VCaP (cell line): Measurements from ENCODE around the gene RAB15.

Experiments used
- H3K27ac ChIP-seq: fragments of 450-650 bp; 2 replicates; pipeline ENCODE4 v1.5.1; 2017
- TF ChIP-seq, protein P1 (sequence below): fragments of 450-650 bp; conservative IDR thresholded peaks from 2 replicates; pipeline ENCODE4 v1.5.1; 2017; ENCODE audit warnings: mild to moderate bottlenecking, moderate library complexity

The RAB15 gene

DNA sequence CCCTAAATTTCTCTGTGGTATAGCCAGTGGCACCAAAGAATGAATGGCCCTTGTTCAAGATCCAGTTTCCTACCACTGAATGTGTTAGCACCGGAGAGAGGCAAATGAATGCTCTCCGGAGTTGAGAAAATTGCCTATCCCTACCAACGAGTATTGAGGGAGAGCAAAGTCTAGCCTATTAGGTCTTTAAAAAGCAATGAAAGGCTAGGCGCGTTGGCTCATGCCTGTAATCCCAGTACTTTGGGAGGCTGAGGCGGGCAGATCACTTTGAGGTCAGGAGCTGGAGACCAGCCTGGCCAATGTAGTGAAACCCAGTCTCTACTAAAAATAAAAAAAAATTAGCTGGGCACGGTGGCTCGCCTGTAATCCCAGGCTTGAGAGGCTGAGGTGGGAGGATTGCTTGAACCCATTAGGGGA, 898 bp upstream of the RAB15 start:
- H3K27ac ChIP-seq: no peak overlapping the region

DNA sequence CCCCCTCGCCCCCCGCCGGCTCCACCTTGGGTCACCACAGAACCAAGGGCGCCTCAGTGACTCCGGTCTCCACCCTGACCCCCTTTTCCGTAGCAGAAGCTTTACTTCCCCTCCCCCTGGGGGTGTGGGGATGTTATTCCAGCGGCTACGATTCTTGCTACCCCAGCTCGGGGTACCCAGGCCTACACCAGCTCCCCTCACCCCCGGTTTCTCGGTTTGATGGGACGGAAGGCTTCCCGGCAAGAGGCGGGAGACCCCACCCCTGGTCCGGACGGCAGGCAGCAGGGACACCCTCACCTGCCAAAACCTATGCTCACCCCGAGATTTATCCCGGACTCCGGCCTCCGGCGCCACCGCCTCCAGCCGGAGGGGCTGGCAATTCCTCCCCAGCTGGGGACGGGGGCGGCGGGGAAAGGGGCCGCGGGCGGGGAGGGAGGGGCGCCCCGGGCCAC, 619 bp downstream of the RAB15 start:
- TF ChIP-seq, protein P1, sequence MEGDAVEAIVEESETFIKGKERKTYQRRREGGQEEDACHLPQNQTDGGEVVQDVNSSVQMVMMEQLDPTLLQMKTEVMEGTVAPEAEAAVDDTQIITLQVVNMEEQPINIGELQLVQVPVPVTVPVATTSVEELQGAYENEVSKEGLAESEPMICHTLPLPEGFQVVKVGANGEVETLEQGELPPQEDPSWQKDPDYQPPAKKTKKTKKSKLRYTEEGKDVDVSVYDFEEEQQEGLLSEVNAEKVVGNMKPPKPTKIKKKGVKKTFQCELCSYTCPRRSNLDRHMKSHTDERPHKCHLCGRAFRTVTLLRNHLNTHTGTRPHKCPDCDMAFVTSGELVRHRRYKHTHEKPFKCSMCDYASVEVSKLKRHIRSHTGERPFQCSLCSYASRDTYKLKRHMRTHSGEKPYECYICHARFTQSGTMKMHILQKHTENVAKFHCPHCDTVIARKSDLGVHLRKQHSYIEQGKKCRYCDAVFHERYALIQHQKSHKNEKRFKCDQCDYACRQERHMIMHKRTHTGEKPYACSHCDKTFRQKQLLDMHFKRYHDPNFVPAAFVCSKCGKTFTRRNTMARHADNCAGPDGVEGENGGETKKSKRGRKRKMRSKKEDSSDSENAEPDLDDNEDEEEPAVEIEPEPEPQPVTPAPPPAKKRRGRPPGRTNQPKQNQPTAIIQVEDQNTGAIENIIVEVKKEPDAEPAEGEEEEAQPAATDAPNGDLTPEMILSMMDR: no peak
- peak overlapping the region; percentile 70; the same call in 1 of the 2 replicates for H3K27ac ChIP-seq

More for the DNA sequence above, 898 bp upstream of the RAB15 start:
- TF ChIP-seq, protein P1: no peak

DNA sequence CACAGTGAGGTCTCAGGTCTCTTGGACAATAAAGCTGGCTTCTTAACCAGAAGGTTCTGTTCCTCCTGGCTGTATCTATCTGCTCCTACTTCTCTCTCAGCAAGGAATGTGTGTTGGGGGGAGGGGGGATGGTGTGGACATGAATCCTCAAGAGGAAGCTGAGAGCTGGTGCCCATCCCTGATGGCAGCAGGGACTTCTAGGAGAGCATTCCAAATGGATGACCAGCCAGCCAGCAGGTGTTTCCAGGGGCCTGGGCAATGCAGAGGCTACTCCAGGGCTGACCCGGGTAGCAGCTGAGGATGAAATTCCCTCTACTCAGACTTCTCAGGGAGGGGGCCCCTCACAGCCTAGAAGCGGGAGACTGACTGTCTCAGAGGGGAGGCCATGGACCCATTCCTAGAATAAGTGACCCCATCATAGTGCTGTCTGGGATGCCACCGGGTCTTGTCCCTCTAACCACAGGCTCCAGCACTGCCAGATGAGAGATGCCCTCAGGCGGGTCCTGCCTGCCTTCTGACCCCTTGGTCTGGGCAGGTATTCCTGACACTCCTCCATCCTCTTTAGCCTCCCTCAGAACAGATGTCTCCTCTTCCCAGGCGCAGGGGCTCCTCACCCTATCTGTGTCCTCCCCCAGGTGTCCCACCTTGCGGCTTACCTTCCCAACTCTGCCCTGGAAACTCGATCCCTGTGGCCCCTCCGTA, 1.2 kb downstream of the RAB15 start:
- no peak overlapping the region; the same call in 1 of the 2 replicates for H3K27ac ChIP-seq
- TF ChIP-seq, protein P1: no peak

DNA sequence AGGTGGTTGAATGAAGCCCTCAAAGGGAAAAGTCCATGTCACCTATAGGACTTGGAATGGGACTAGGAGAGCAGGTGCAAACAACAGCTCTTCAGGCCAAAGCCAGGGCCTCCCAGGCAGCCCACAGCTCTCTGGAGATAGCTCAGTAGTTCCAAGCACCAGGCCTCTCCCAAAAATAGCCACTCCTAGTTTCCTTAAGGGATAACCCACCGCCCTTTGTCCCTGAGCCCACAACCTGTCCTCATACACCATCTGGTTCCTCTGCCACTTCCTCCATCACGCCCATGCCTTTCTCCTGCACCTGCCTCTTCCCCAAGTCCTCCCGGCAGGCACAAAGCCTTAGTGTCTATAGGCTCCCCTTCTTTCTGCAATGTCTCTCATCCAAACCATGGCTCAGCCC, 2.1 kb downstream of the RAB15 start:
- TF ChIP-seq, protein P1: no peak
- no peak overlapping the region for H3K27ac ChIP-seq

DNA sequence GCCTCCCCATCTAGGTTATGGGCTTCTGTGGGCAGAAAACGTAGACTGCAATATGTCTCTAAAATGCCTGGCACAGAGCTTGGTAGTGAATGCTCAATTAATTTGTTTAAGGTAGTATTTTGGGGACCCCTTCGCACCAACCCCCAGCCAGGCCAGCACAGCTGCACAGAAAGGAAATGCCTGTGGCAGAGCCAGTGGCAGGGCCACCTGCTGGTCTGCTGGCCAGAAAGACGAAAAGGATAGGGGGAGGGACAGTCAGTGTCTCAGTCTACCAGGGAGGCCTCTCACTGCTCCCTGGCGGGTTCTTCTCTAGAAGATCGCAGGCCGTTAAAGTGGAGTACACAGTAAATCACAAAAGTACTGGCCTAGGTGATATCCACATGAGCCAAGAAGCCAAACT, 3.5 kb downstream of the RAB15 start:
- no peak overlapping the region for H3K27ac ChIP-seq
- TF ChIP-seq, protein P1: no peak

DNA sequence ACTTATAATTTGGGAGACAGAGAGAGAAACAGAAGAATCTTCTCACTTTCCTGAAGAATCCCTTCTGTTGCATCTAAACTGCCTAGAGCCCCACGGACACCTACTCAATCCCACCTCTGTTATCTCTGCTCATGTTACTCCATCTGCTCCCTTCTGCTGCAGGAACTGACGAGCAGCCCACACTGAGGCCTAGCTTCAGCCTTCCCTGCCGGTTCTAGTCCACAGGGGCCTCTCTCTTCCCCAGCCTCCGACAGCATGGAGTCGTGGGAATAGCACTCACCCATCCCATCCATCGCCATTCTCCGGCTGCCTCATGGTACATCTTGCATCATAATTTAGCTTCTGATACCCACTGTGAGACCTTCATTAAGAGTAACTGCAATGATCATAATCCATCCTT, 4.0 kb downstream of the RAB15 start:
- no peak overlapping the region for H3K27ac ChIP-seq
- TF ChIP-seq, protein P1: no peak

DNA sequence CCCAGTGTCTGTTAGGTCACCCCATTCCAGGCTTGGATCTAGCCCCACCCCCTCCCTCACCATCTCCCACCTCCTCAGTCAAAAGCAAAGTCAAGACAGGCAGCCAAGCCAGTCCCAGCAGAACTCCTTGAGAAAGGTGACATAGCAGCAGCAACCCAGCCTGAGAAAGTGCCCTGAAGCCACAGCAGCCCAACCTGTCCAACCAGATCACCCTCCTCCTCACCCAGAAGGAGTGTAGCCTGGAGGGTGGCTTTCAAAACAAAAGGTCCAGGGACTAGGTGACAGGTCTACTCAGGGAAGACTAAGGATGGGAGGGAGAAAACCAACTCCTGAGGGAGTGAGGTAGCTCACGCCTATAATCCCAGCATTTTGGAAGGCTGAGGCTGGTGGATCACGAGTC, 5.2 kb downstream of the RAB15 start:
- TF ChIP-seq, protein P1: no peak
- peak overlapping the region; percentile 67 for H3K27ac ChIP-seq
